K562 (cell line): ENCODE results near the gene PIKFYVE. TPM values are rescaled to one million over a fixed set of nuclear protein-coding genes. Genes with fewer than 3 reads are reported as not detected.
A peak's percentile ranks its signal among the peaks of the same experiment; 100 is the strongest.

Source experiments
- ATAC-seq: fragments of 200-7000 bp; cut with Tn5 transposase; 3 replicates; pipeline ENCODE4 v1.9.1; 2020; ENCODE audit warnings: moderate library complexity
- BruUV-seq: library from RNA; stranded (reverse); fragments of 400-500 nt; replicated peaks from 2 replicates; lab custom pipeline; 2021; lab: Mats Ljungman, UMichigan
- CTCF ChIA-PET: fragments of 300-600 bp; formaldehyde crosslinking; extraction: SDS; loops from one replicate; lab custom pipeline; 2021; ENCODE audit warnings: low intra/inter-chr PET ratio; lab: Yijun Ruan, JAX
- POLR2A ChIA-PET: fragments of 300-600, 350-650 bp; sonication (Branson Sonifier 250); formaldehyde crosslinking; extraction: SDS; loops from one replicate; lab custom pipeline; 2021; ENCODE audit warnings: antibody characterized with exemption, inconsistent platforms; lab: Yijun Ruan, JAX
- DNase-seq, 4 experiments: peaks; one replicate each; pipeline versions ENCODE4 v3.0.0 to v3.0.0-alpha.2; 2011 to 2018; ENCODE audit warnings: low spot score in 3 of 4, mixed read lengths in 3 of 4; ENCODE audit errors: extremely low read depth in 1 of 4
- FAIRE-seq: peaks from 2 replicates; lab custom pipeline; 2011; peaks lifted over from hg19 to GRCh38; lab: Jason Lieb, UNC
- H2AFZ ChIP-seq: 2 replicates; pipeline ENCODE4 v1.6.0; 2011; ENCODE audit warnings: low read depth, low read length, control low read depth, inconsistent platforms
- H3K27ac ChIP-seq: fragments of 200-600 bp; 3 replicates; pipeline ENCODE4 v1.8.0; 2011; ENCODE audit warnings: low read depth, mild to moderate bottlenecking, control low read depth, inconsistent platforms, low read length, moderate library complexity, mixed read lengths; ENCODE audit errors: extremely low read depth
- H3K27me3 ChIP-seq, 2 experiments: fragments of 300-600 bp in 1 of 2; 2 replicates in 1 of 2; 3 replicates in 1 of 2; pipeline versions ENCODE4 v1.6.0 to v1.8.0; 2011; ENCODE audit warnings: inconsistent platforms in 2 of 2, low read length in 2 of 2, mild to moderate bottlenecking in 1 of 2, mixed read lengths in 1 of 2, moderate library complexity in 1 of 2; ENCODE audit not compliant: control insufficient read depth in 2 of 2, insufficient read depth in 2 of 2
- H3K36me3 ChIP-seq: fragments of 300-600 bp; 3 replicates; pipeline ENCODE4 v1.8.0; 2011; ENCODE audit warnings: mild to moderate bottlenecking, low read length, inconsistent platforms; ENCODE audit not compliant: control insufficient read depth, insufficient read depth
- H3K4me1 ChIP-seq, 2 experiments: fragments of 200-600 bp in 1 of 2; replicated peaks in 1 of 2; 2 replicates in 1 of 2; 3 replicates in 1 of 2; pipeline versions ENCODE4 v1.5.1 to v1.8.0; 2011; ENCODE audit warnings: inconsistent platforms in 2 of 2, low read length in 2 of 2, mild to moderate bottlenecking in 1 of 2, mixed read lengths in 1 of 2, moderate library complexity in 1 of 2; ENCODE audit not compliant: control insufficient read depth in 2 of 2, insufficient read depth in 2 of 2
- H3K4me2 ChIP-seq: 2 replicates; pipeline ENCODE4 v1.6.1; 2011; ENCODE audit warnings: low read length, control low read depth, inconsistent platforms, mixed read lengths; ENCODE audit not compliant: insufficient read depth
- H3K4me3 ChIP-seq: fragments of 200-600 bp; sonication (generic), shearing (Covaris generic); 2 replicates; pipeline ENCODE4 v1.5.1; 2016; ENCODE audit warnings: control low read depth, inconsistent platforms
- H3K79me2 ChIP-seq: fragments of 200-600 bp; 3 replicates; pipeline ENCODE4 v1.8.0; 2011; ENCODE audit warnings: low read length, inconsistent platforms; ENCODE audit not compliant: control insufficient read depth, insufficient read depth
- H3K9ac ChIP-seq, 2 experiments: 2 replicates each; pipeline versions ENCODE4 v1.6.0 to v1.6.1; 2011; ENCODE audit warnings: low read depth in 2 of 2, low read length in 2 of 2, control low read depth in 1 of 2, inconsistent platforms in 1 of 2, mild to moderate bottlenecking in 1 of 2, mixed read lengths in 1 of 2; ENCODE audit not compliant: insufficient read depth in 1 of 2
- H3K9me1 ChIP-seq: one replicate; pipeline ENCODE4 v1.6.0; 2011; ENCODE audit warnings: inconsistent platforms, mild to moderate bottlenecking, low read length, moderate library complexity; ENCODE audit not compliant: control insufficient read depth, insufficient read depth
- H3K9me3 ChIP-seq: replicated peaks from 2 replicates; pipeline ENCODE4 v1.5.1; 2011; ENCODE audit warnings: low read depth, low read length, inconsistent platforms; ENCODE audit not compliant: control insufficient read depth, insufficient read depth
- H4K20me1 ChIP-seq: replicated peaks from 2 replicates; pipeline ENCODE4 v1.6.1; 2011; ENCODE audit warnings: low read length, inconsistent platforms, mixed read lengths; ENCODE audit not compliant: control insufficient read depth, insufficient read depth
- CAMTA2 ChIP-seq: fragments of 250-450 bp; sonication (Bioruptor Pico); conservative IDR thresholded peaks from 2 replicates; pipeline ENCODE4 v1.5.1; 2022
- CBFA2T3 ChIP-seq: fragments of 450-650 bp; IDR thresholded peaks from 2 replicates; pipeline ENCODE4 v1.6.1; 2017
- CBX5 ChIP-seq: IDR thresholded peaks from 2 replicates; pipeline ENCODE4 v1.6.1; 2014; ENCODE audit warnings: low read depth, borderline replicate concordance
- FOXM1 ChIP-seq, 2 experiments: fragments of 450-650 bp in 1 of 2; sonication (generic) in 1 of 2; formaldehyde crosslinking in 1 of 2; IDR thresholded peaks; 2 replicates each; pipeline versions ENCODE4 v1.6.1 to v1.9.0; 2017 to 2022; ENCODE audit warnings: low read depth in 2 of 2, mild to moderate bottlenecking in 2 of 2, missing genetic modification reagents in 1 of 2, moderate library complexity in 1 of 2
- JUN ChIP-seq, 2 experiments: sonication (generic) in 1 of 2; formaldehyde crosslinking in 1 of 2; IDR thresholded peaks; 2 replicates each; pipeline versions ENCODE4 v1.6.1 to v1.8.0; 2012 to 2022; ENCODE audit warnings: borderline replicate concordance in 2 of 2, mild to moderate bottlenecking in 2 of 2, improper control_type of control experiment in 1 of 2, low read depth in 1 of 2, low read length in 1 of 2, missing genetic modification reagents in 1 of 2
- KLF10 ChIP-seq: fragments of 250-450 bp; sonication (Bioruptor Pico); IDR thresholded peaks from 2 replicates; pipeline ENCODE4 v1.6.1; 2021; ENCODE audit warnings: matching md5 sums
- MEIS2 ChIP-seq: fragments of 450-650 bp; IDR thresholded peaks from 2 replicates; pipeline ENCODE4 v1.6.1; 2014; ENCODE audit warnings: mild to moderate bottlenecking; ENCODE audit not compliant: partially characterized antibody
- RREB1 ChIP-seq: fragments of 250-450 bp; sonication (Bioruptor Pico); IDR thresholded peaks from 2 replicates; pipeline ENCODE4 v1.4.0; 2020
- RUNX1 ChIP-seq: sonication (generic); IDR thresholded peaks from 2 replicates; pipeline ENCODE4 v1.6.1; 2016; ENCODE audit warnings: antibody characterized with exemption, low read depth
- THRB ChIP-seq: fragments of 450-650 bp; formaldehyde crosslinking; conservative IDR thresholded peaks from 2 replicates; pipeline ENCODE4 v1.4.0; 2022; ENCODE audit warnings: mild to moderate bottlenecking, missing genetic modification characterization
- ZNF124 ChIP-seq: sonication (generic); formaldehyde crosslinking; IDR thresholded peaks from 2 replicates; pipeline ENCODE4 v1.8.1; 2022; ENCODE audit warnings: missing genetic modification reagents
- ZNF274 ChIP-seq: IDR thresholded peaks from 2 replicates; pipeline ENCODE4 v1.6.1; 2011; ENCODE audit warnings: low read depth, mild to moderate bottlenecking, low read length, moderate library complexity, borderline replicate concordance
- WGBS: fragments of 100-300 bp; shearing (Covaris generic); methylation state at CpG from one replicate; pipeline ENCODE4 v1.1.6; 2016; ENCODE audit warnings: low coverage, mixed read lengths; ENCODE audit not compliant: insufficient coverage; ENCODE audit errors: missing lambda C conversion rate; 5-methylcytosine and 5-hydroxymethylcytosine counted together
- in situ Hi-C: fragments of 300-500 bp; cut with MboI; formaldehyde crosslinking; loops from 4 replicates; pipeline ENCODE4 v1.15.0; 2018; ENCODE audit warnings: inconsistent platforms, mixed read lengths
- intact Hi-C: fragments of 100-400 bp; cut with micrococcal nuclease; formaldehyde crosslinking; loops from 2 replicates; pipeline ENCODE4 v1.14.2; 2022
- polyA plus RNA-seq, 8 experiments: library from polyadenylated mRNA; depleted of rRNA in 4 of 8; stranded (reverse) in 5 of 8; unstranded in 3 of 8; fragments of >200 nt; fragmentation: Nextera tagmentation in 2 of 8; fragmentation: Illumina TruSeq in 1 of 8; extraction: Ambion mirVana in 2 of 8; extraction: Trizol in 1 of 8; gene quantifications; 2 replicates each; pipeline versions ENCODE4 v1.2.1 to v1.2.3, GENCODE V29; 2011 to 2014; ENCODE audit warnings: inconsistent platforms in 1 of 8, missing spikeins in 1 of 8
- total RNA-seq, 7 experiments: library from RNA; depleted of rRNA in 6 of 7; stranded (reverse); fragments of >200 nt in 6 of 7; fragmentation: Illumina TruSeq in 2 of 7; extraction: Trizol in 2 of 7; gene quantifications; 2 replicates each; pipeline versions ENCODE4 v1.2.1 to v1.2.3, GENCODE V29; 2011 to 2021; ENCODE audit warnings: low replicate concordance in 1 of 7

Gene PIKFYVE
- total and polyA plus RNA-seq, 9 of the 15 experiments (the other 6 are each of a cell fraction or from before 2014, with no cell fraction given), result 3.6 to 25.6 (median 16.7) TPM

DNA sequence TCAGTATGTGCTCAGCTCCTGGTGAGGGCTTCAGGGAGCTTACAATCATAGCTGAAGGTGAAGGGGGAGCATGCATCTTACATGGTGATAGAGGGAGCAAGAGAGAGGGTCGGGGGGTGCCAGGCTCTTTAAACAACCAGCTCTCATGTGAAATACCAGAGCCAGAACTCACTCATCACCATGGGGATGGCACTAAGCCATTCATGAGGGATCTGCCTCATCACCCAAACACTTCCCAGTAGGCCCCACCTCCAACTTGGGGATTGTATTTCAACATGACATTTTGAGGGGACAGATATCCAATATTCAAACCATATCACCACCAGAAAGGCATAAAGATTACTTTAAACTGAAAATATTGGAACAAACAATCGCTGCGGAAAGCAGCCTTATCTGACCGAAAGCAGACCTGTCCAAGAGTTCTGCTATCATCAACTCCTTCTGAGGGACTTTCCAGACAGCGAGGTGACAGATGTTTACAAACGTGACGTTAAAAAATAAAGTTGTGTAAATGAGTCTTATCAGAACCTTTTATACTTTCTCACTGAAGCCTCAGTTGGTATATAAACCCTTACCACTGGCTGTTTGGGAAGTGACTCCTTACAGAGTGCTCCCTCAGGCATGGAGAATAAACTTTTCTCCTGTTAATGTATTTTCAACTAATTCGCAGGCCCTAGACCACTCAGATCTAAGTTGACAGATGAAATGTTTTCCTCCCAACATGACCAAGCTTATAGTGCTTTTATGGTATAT lies 105.0 kb downstream of the PIKFYVE start (continued):
- no peak for TF ChIP-seq RREB1 (CRISPR knock-in tag)
- TF ChIP-seq CBFA2T3, result peak; percentile 91

DNA sequence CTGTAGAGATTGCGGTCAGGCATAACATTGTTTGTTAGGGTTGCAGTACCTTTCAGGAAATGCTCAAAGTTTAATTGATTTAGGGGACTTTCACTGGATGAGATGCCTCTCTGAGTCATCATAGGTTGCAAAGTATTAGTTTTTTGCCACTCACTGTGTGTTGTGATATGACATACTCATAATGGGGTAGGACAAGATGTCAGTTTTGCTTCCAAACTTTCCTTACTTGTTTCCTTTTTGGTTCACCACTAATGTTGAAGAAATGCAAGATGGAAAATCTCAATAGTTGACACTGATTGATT lies 105.5 kb downstream of the PIKFYVE start:
- BruUV-seq, result no TSS peak
- DNase-seq, result no peak
- Histone ChIP-seq H4K20me1 (no peaks in the 10 kb centered on the region), H3K4me3 (no peak overlapping the region), H3K9ac (no peak overlapping the region), H3K9me1 (no peaks in the 10 kb centered on the region), H3K79me2 (no peaks in the 10 kb centered on the region), H3K4me2 (no peak overlapping the region), H3K4me1 (peaks cover 0 to 12% of the 10 kb centered on the region in 2 experiments; a peak in 2 of 5 replicates), H2AFZ (no peak overlapping the region), H3K27ac (no peak overlapping the region), H3K9me3 (no peaks in the 10 kb centered on the region), H3K27me3 (no peaks in the 10 kb centered on the region), H3K36me3 (no peaks in the 10 kb centered on the region)
- intact Hi-C loops, result loop anchor here (10.0 kb wide), 1 partner anchor 197 kb away; no protein-coding TSS in a partner anchor
- ATAC-seq, result peak; percentile 43; the same call in 2 of the 3 replicates
- 0% methylated on average over 1 of the region's 1 CpG for WGBS
- no peak for FAIRE-seq
- in situ Hi-C loops, result no loop called here
- POLR2A ChIA-PET, result no interaction called here
- CTCF ChIA-PET, result no interaction called here
- peak; percentile 37 for TF ChIP-seq MEIS2
- no peak for TF ChIP-seq JUN (IDR thresholded peaks at IDR 0.05; ENCODE audit: borderline replicate concordance, low read depth, low read length)
- TF ChIP-seq JUN (CRISPR knock-in tag; IDR thresholded peaks at IDR 0.05; ENCODE audit: borderline replicate concordance), result no peak
- TF ChIP-seq ZNF274, result no peak
- TF ChIP-seq CBX5, result no peak
- no peak for TF ChIP-seq ZNF124
- TF ChIP-seq FOXM1 (IDR thresholded peaks at IDR 0.05; ENCODE audit: low read depth), result no peak
- no peak for TF ChIP-seq FOXM1 (CRISPR knock-in tag; IDR thresholded peaks at IDR 0.05; ENCODE audit: low read depth)
- no peak for TF ChIP-seq THRB
- TF ChIP-seq RUNX1, result no peak
- no peak for TF ChIP-seq KLF10 (CRISPR knock-in tag)
- no peak for TF ChIP-seq CAMTA2 (CRISPR knock-in tag)
